Measurements from ENCODE around the gene DVL1. TPM values are rescaled to one million over a fixed set of nuclear protein-coding genes. Genes with fewer than 3 reads are reported as not detected.

Gene DVL1
- total RNA-seq, 6 experiments from 2014 or later, result 73.8 to 96.6 (median 74.5) TPM

DNA sequence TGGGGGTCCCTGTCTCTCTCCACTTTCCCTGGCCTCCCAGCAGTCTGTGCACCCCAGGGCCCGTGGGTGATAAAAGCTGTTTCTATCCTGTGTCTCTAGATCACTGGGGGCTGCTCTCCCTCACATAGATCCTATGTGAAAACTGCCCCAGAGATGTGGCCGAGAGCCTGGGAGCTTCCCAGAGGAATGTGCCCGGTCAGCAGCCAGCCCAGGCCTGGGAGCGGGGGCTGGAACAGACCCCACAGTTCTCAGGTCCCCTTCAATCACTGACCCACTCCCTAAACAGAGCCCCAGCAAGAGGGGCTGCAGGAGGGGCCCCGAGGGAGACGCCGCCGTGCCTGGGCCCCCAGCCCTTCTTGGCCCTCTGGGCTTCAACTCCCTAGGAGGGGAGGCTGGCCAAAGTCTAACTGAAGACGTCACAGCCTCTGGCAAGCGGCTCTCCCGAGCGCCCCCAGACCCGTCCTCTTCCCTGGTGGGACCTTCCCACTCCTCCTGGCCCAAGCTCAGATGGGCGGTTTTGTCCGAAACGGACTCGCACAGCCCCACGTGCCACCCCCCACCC, 8.7 kb upstream of the DVL1 start:
- no peak for DNase-seq
- H3K4me3 Mint-ChIP-seq, result peak overlapping the region; percentile 97
- peaks cover 8% of the 10 kb centered on the region for H3K36me3 Mint-ChIP-seq (ENCODE audit: low read depth)
- no peaks in the 10 kb centered on the region for H3K9me3 Mint-ChIP-seq
- peak overlapping the region; percentile 93 for H3K27ac Mint-ChIP-seq
- TF ChIP-seq, protein P1, sequence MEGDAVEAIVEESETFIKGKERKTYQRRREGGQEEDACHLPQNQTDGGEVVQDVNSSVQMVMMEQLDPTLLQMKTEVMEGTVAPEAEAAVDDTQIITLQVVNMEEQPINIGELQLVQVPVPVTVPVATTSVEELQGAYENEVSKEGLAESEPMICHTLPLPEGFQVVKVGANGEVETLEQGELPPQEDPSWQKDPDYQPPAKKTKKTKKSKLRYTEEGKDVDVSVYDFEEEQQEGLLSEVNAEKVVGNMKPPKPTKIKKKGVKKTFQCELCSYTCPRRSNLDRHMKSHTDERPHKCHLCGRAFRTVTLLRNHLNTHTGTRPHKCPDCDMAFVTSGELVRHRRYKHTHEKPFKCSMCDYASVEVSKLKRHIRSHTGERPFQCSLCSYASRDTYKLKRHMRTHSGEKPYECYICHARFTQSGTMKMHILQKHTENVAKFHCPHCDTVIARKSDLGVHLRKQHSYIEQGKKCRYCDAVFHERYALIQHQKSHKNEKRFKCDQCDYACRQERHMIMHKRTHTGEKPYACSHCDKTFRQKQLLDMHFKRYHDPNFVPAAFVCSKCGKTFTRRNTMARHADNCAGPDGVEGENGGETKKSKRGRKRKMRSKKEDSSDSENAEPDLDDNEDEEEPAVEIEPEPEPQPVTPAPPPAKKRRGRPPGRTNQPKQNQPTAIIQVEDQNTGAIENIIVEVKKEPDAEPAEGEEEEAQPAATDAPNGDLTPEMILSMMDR (IDR thresholded peaks at IDR 0.05), result no peak
- H3K4me1 Mint-ChIP-seq (ENCODE audit: low read depth), result peaks cover 37% of the 10 kb centered on the region
- peaks cover 5% of the 10 kb centered on the region for H3K27me3 Mint-ChIP-seq (ENCODE audit: insufficient read depth)

DNA sequence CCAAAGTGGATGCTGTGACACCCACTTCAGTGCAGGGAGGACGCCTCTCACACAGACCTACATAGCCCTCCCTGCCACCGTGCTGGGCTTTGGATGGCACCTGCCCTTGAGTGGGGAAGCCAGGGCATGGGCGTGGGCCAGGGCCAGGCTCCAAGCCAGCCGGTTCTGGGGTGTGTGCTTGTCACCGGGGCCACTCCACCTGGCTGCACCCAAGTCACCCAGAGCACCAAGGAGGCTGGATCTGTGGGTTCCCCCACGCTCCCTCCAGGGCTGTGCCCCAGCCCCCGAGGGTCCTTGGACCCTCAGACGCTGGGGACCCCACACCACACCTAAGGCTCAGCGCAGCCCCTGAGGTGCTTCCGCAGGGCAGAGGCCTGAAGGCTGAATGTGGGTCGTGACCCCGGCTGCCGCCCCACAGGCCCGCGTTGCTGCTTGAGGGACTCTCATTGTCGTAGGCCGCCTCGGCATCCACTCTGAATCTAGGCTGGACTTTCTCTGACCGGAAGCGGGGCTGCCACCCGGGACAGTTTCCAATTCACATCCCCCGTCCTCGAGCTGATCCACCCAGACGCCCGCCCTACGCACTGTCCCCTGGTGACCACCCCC, 7.7 kb upstream of the DVL1 start:
- Mint-ChIP-seq H3K36me3 (ENCODE audit: low read depth) (peaks cover 17% of the 10 kb centered on the region), H3K27me3 (ENCODE audit: insufficient read depth) (peaks cover 16% of the 10 kb centered on the region), H3K4me3 (peak overlapping the region; percentile 97), H3K9me3 (no peaks in the 10 kb centered on the region), H3K27ac (peak overlapping the region; percentile 93), H3K4me1 (ENCODE audit: low read depth) (peaks cover 42% of the 10 kb centered on the region)
- TF ChIP-seq, protein P1 (IDR thresholded peaks at IDR 0.05), result no peak
- no peak for DNase-seq

DNA sequence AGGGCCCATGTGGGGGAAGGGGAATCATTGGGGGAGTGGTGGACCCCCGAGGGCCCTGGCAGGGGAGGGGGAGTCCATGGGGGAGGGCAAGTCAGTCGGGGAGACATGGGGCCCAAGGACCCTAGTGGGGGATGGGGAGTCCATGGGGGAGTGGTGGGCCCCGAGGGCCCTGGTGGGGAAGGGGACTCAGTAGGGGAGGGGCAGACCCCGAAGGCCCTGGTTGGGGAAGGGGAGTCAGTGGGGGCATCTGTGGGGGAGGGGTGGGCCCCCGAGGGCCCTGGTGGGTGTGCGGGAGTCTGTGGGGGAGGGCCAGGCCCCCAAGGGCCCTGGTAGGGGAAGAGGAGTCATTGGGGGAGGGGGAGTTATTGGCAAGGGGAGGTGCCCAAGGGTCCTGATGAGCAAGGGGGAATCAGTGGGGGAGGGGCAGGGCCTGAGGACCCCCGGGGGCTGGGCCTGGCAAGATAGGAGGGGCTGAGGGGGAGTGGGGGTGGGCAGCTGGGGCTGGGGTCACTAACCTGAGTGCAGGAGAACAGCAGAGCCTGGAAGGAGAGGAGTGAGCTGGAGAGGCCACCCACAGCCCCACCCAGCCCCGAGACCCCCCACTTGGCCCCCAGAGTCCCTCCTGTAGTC, 7.1 kb upstream of the DVL1 start:
- peak overlapping the region; percentile 97 for H3K4me3 Mint-ChIP-seq
- TF ChIP-seq, protein P1 (IDR thresholded peaks at IDR 0.05), result no peak
- H3K27ac Mint-ChIP-seq, result peak overlapping the region; percentile 31
- H3K36me3 Mint-ChIP-seq (ENCODE audit: low read depth), result peaks cover 17% of the 10 kb centered on the region
- H3K4me1 Mint-ChIP-seq (ENCODE audit: low read depth), result peaks cover 39% of the 10 kb centered on the region
- no peaks in the 10 kb centered on the region for H3K9me3 Mint-ChIP-seq
- H3K27me3 Mint-ChIP-seq (ENCODE audit: insufficient read depth), result peaks cover 16% of the 10 kb centered on the region
- DNase-seq, result no peak

- Mint-ChIP-seq H3K4me3 (no peak overlapping the region), H3K4me1 (ENCODE audit: low read depth) (peaks cover 30% of the 10 kb centered on the region)
- peak; percentile 54 for DNase-seq
Measured at GRCh38 chr1:1355416-1355815, 6.2 kb upstream of the DVL1 start.

GRCh38 chr1:1354271-1355247, 5.3 kb upstream of the DVL1 start:
- TF ChIP-seq, protein P1 (IDR thresholded peaks at IDR 0.05), result no peak
- peaks cover 17% of the 10 kb centered on the region for H3K36me3 Mint-ChIP-seq (ENCODE audit: low read depth)

More at GRCh38 chr1:1355416-1355815, 6.2 kb upstream of the DVL1 start:
- H3K36me3 Mint-ChIP-seq (ENCODE audit: low read depth), result peaks cover 17% of the 10 kb centered on the region
- no peak overlapping the region for H3K27ac Mint-ChIP-seq
- no peaks in the 10 kb centered on the region for H3K9me3 Mint-ChIP-seq
- TF ChIP-seq, protein P1 (IDR thresholded peaks at IDR 0.05), result no peak
- peaks cover 16% of the 10 kb centered on the region for H3K27me3 Mint-ChIP-seq (ENCODE audit: insufficient read depth)

More at GRCh38 chr1:1354271-1355247, 5.3 kb upstream of the DVL1 start:
- Mint-ChIP-seq H3K4me3 (peak overlapping the region; percentile 51), H3K27ac (no peak overlapping the region), H3K4me1 (ENCODE audit: low read depth) (peaks cover 21% of the 10 kb centered on the region), H3K9me3 (no peaks in the 10 kb centered on the region), H3K27me3 (ENCODE audit: insufficient read depth) (peaks cover 16% of the 10 kb centered on the region)
- no peak for DNase-seq
